ENCODE results near the gene SPNS3. TPM values are rescaled to one million over a fixed set of nuclear protein-coding genes. Genes with fewer than 3 reads are reported as not detected.

SPNS3 gene, protein sequence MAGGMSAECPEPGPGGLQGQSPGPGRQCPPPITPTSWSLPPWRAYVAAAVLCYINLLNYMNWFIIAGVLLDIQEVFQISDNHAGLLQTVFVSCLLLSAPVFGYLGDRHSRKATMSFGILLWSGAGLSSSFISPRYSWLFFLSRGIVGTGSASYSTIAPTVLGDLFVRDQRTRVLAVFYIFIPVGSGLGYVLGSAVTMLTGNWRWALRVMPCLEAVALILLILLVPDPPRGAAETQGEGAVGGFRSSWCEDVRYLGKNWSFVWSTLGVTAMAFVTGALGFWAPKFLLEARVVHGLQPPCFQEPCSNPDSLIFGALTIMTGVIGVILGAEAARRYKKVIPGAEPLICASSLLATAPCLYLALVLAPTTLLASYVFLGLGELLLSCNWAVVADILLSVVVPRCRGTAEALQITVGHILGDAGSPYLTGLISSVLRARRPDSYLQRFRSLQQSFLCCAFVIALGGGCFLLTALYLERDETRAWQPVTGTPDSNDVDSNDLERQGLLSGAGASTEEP
- total RNA-seq (2014; rRNA removed), result not detected in 2 replicates
- not detected for polyA plus RNA-seq (2012)

DNA sequence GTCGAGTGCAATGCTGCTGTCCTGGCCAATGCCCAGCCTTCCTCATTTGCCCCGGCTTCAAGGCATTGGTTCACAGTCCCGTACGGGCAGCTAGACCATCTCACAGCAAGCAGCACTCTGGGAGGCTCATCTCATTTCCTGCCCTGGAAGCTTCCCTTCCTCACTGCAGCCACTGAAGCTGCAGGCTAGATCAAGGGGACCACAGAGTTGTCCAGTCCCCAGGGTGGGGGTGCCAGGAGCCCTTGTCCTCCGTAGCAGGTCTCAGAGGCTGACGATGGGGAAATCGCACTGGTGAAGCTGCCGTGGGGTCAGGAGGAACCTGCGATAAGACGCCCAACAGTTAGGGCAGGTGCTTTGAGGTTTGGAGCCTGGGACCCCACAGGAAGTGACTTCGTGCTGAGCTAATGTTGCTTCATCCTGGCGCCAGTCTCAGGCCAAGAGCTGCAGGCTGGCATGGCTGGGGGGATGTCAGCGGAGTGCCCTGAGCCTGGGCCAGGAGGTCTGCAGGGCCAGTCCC lies at the start of gene SPNS3:
SPNS3 (plus strand) TSS at position 426 of the 517 bp plus-strand sequence; CDS start at position 454, 28 bp downstream.
- DNase-seq (ENCODE audit: low read depth), result no peak

DNA sequence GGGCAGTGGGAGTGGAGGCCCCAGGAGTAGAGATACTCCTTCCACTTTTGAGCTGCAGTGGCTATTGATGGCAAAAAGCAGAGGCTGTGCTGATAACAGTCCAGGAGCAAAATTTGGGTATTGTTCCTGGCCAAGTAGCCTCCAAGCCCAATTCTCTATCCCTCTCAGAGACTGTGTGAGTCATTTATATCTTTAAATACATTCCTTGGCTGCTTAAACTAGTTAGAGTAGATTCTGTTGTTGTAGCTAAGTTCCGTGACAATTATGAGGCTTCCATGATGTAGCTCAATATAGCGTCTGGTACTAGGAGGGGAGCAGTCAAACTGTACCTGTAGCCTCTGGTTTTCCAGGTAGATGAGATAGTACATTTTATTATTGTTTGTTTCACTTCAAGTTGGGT lies 47.3 kb upstream of the SPNS3 start:
- no peak for DNase-seq (ENCODE audit: low read depth)

GRCh38 chr17:4387137-4387536 lies 46.6 kb upstream of the SPNS3 start:
- no peak for DNase-seq (ENCODE audit: low read depth)

- no peak for DNase-seq (ENCODE audit: low read depth)
Measured at GRCh38 chr17:4389079-4389478, 44.7 kb upstream of the SPNS3 start.

- no peak for DNase-seq (ENCODE audit: low read depth)
Measured at GRCh38 chr17:4393806-4394205, 39.9 kb upstream of the SPNS3 start.

GRCh38 chr17:4394208-4395110 lies 39.3 kb upstream of the SPNS3 start:
- no peak for DNase-seq (ENCODE audit: low read depth)

GRCh38 chr17:4395111-4395478 lies 38.6 kb upstream of the SPNS3 start:
- DNase-seq (ENCODE audit: low read depth), result no peak

GRCh38 chr17:4397840-4398239 lies 35.9 kb upstream of the SPNS3 start:
- no peak for DNase-seq (ENCODE audit: low read depth)

- no peak for DNase-seq (ENCODE audit: low read depth)
Measured at GRCh38 chr17:4405038-4405669, 28.6 kb upstream of the SPNS3 start.

- DNase-seq (ENCODE audit: low read depth), result no peak
Measured at GRCh38 chr17:4405699-4406098, 28.0 kb upstream of the SPNS3 start.

GRCh38 chr17:4406386-4406785 lies 27.4 kb upstream of the SPNS3 start:
- no peak for DNase-seq (ENCODE audit: low read depth)

DNA sequence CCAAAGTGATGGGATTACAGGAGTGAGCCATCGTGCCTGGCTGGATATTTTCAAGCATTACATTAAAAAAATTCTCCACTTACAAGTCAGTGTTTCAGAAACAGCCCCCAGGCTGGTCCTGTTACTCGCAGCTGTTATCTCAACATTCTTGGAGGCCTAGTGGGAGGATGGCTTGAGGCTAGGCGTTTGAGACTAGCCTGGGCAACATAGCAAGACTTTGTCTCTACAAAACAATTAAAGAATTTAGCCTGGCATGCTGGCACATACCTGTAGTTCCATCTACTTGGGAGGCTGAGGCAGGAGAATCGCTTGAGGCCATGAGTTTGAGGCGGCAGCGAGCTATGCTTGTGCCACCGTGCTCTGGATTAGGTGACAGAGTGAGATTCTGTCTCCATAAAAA lies 26.5 kb upstream of the SPNS3 start:
- no peak for DNase-seq (ENCODE audit: low read depth)

GRCh38 chr17:4407851-4408250 lies 25.9 kb upstream of the SPNS3 start:
- DNase-seq (ENCODE audit: low read depth), result peak; percentile 35

- DNase-seq (ENCODE audit: low read depth), result no peak
Measured at GRCh38 chr17:4409659-4410058, 24.1 kb upstream of the SPNS3 start.

DNA sequence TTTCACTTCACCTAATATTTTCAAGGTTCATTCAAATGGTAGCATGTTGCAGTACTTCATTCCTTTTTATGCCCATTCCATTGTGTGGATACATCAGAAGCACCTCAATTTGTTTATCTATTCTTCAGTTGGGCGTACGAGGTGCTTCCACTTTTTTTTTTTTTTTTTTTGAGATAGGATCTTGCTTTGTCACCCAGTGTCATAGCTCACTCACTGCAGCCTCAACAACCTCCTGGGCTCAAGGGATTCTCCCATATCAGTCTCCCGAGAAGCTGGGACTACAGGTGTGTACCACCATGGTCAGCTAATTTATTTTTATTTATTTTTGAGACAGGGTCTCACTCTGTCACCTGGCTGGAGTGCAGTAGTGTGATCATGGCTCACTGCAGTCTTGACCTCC lies 22.5 kb upstream of the SPNS3 start:
- no peak for DNase-seq (ENCODE audit: low read depth)

DNA sequence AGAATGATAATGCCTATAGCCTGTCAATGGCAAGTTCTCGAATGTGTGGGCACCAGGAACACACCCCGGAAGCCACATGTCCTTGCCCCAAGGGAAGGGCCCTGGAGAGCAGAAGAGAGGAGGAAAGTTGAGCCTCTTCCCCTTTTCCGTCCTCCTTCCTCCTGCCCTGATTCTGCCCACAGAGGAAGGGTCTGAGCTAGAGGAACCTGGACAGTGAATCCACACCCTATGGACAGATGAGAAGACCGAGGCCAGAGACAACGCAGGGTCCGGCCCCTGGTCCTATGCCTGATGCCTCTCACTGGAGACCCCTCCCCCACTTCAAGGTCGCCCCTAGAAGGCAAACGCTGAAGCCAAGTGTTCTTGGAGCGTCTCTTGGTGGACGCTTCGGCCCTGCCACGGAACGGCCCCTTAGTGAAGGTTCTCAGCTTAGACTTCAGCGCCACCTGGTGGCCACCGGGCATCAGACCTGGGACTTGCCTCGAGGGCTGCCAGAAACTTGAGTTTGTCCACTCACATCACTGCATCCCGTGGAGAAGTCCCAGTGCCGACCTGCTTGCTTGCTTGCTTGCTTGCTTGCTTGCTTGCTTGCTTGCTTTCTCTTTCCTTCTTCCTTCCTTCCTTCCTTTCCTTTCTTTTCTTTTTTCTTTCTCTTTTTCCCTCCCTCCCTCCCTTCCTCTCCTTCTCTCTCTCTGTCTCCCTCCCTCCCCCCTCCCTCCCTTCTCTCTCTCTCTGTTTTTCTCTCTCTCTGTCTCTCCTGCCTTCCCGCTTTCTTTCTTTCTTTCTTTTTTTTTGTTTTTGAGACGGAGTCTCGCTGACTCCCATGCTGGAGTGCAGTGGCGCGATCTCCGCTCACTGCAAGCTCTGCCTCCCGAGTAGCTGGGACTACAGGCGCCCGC lies 20.6 kb upstream of the SPNS3 start:
- peak; percentile 77 for DNase-seq (ENCODE audit: low read depth)

DNA sequence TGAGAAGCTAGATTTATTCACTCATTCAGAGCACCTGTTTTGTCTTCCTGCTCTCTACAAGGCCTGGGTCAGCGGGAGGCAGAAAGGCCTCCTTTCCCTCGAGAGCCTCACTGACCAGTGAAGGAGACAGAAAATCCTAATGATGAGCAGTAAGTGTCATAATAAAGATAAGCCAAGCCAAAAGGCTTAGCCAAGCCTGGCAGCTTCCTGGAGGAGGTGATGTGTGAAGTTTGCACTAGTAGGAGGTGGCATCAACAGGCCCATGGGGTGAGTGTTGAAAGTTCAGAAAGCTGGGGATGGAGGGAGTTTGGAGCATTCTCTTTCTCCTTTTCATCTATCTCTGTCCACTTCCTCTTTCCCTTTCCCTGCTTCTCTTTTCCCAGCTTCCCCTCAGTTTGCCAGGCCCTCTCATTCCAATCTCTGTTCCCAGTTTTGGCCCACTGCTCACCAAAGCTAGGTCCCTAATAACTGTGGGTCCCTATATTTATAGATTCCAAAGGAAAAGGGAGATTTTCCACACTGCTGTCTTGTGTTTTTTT lies 16.5 kb upstream of the SPNS3 start:
- DNase-seq (ENCODE audit: low read depth), result no peak

DNA sequence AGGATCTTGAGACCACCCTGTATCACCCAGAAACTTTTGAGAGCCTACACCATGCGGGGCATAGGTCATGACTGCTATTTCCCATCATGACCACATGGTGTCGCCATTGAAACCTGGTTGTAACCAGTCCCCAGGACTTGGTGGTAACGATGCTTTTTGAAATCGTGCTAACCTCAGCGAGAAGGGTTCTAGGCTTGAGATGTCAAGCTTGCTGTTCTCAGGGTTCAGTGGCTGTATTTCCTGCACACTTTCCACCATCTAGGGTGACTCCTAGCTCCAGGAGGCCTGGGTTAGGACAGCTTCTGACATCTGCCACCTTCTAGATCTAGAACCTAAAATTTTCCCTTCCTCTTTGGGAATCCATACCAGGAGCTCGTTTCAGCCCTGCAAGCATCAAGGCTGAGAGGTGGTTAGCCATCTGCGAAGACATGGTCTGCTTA lies 13.0 kb upstream of the SPNS3 start:
- peak; percentile 58 for DNase-seq (ENCODE audit: low read depth)

GRCh38 chr17:4422864-4423263 lies 10.9 kb upstream of the SPNS3 start:
- DNase-seq (ENCODE audit: low read depth), result no peak

GRCh38 chr17:4425398-4425797 lies 8.3 kb upstream of the SPNS3 start:
- DNase-seq (ENCODE audit: low read depth), result no peak

Data from LHCN-M2 (cell line).